Embryonic facial prominence (tissue), 1 donor: ENCODE data around the gene MYO18B.
"Not testable (repeated sequence)": the region's sequence is repeated elsewhere in the genome, so short reads cannot be mapped to it uniquely, and the experiment has no call there.

ENCODE experiments used
- DNase-seq: peaks from one replicate; pipeline ENCODE4 v3.0.0-alpha.2; 2016; ENCODE audit errors: extremely low spot score

MYO18B gene, protein sequence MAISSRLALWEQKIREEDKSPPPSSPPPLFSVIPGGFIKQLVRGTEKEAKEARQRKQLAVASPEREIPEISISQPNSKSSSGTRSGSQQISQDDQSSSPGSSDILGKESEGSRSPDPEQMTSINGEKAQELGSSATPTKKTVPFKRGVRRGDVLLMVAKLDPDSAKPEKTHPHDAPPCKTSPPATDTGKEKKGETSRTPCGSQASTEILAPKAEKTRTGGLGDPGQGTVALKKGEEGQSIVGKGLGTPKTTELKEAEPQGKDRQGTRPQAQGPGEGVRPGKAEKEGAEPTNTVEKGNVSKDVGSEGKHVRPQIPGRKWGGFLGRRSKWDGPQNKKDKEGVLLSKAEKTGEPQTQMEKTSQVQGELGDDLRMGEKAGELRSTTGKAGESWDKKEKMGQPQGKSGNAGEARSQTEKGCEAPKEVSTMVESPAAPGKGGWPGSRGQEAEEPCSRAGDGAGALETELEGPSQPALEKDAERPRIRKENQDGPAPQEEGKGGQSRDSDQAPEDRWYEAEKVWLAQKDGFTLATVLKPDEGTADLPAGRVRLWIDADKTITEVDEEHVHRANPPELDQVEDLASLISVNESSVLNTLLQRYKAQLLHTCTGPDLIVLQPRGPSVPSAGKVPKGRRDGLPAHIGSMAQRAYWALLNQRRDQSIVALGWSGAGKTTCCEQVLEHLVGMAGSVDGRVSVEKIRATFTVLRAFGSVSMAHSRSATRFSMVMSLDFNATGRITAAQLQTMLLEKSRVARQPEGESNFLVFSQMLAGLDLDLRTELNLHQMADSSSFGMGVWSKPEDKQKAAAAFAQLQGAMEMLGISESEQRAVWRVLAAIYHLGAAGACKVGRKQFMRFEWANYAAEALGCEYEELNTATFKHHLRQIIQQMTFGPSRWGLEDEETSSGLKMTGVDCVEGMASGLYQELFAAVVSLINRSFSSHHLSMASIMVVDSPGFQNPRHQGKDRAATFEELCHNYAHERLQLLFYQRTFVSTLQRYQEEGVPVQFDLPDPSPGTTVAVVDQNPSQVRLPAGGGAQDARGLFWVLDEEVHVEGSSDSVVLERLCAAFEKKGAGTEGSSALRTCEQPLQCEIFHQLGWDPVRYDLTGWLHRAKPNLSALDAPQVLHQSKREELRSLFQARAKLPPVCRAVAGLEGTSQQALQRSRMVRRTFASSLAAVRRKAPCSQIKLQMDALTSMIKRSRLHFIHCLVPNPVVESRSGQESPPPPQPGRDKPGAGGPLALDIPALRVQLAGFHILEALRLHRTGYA (N-terminal part only)

DNA sequence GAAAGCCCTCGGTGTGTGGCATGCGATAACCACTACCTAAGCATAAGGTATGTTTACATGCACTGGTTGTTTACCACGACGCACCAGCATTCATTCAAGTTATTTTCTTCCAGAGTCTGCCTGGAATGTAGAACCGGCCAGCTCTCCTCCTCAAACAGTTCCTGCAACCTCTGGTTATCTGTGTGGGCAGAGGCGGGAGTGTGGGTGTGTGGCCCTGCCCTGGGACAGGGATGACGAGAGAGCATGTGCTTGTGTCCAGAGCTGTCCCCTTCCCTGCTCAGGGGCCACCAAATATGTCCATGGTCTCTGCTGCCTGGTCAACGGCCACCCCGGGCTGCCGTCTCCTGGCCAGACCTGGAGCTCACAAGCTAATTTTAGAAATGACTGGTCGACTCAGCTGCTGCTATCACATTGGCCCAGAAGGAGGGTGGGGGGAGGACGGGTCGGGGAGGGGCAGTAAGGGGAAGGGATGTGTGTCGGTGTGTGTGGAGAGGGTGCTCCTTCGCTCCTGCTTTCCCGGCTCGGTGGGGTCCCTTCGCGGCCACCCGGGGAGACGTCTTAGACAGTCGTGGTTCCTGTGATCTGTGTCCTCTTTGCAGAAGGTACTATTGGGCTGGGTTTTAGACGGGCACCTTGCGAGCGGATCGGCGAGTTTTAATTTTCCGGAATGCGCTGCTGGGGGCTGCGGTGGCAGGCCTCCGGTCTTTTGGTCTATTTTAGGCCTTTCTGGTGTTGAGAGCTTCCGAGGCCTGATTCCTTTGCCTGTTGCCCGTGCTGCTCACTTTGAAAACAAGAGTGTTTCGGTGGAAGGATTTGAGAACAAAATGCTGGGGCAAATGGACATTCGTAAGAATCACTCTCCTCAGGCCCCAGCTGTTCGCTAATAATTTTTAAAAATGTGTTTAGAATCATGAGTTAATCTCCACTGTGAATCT is at the start of gene MYO18B:
Gene MYO18B, plus strand, starts transcription at position 497 of the 935 bp plus-strand sequence. CDS start 18,905 bp downstream, outside the sequence.
- DNase-seq: no peak

DNA sequence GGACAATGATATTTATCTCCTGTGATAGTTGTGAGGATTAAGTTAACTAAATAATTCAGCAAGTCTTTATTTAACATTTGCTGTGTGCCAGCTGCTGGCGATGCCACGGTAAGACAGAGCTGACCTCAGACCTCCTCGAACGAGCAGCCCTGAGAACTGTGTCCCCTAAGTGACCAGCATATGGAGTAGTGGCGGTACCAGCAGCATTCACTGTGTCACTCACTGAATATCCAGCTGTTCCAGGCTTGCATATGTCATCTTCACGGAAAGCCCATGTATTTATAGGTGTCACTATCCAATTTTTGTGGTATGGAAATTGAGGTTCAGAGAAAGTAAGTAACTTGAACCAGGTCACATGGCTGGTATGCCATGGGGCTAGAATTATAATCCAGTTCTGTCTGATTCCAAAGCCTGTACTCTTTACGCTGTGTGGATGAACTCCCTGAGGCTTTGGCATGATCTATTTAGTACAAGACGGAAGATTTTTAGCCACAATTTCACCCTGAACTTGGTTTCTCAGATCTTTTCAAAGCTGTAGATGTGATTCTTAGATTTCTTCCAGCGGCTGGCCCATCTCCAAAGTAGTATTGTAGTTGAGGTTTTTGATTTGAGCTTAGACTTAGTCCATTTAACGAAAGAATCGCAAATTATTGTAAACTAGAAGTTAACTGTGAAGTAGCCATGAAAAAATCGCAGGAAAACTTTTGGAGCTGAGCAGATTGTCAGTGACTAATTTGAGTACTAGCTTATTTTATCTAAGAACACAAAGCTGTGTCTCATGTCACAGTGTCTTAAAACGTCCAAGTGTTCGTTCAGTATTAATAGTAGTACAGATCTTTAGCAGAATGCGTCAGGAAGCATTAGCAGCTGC is 49.4 kb upstream of the MYO18B start:
- DNase-seq: no peak

DNA sequence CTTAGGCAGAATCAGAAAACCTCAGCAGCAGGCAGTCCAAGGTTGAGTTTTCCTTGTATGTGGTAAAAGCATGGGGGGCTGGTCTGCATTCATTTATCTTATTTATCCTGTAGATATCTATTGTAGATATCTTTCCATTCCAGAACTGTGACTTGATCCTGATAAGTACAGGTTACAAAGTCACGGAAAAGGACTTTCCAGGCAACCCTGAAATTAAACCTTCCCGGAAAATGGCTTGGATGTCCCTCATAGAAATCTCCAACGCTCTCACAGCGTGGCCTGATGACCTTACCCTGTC is 48.8 kb upstream of the MYO18B start:
- DNase-seq: no peak

DNA sequence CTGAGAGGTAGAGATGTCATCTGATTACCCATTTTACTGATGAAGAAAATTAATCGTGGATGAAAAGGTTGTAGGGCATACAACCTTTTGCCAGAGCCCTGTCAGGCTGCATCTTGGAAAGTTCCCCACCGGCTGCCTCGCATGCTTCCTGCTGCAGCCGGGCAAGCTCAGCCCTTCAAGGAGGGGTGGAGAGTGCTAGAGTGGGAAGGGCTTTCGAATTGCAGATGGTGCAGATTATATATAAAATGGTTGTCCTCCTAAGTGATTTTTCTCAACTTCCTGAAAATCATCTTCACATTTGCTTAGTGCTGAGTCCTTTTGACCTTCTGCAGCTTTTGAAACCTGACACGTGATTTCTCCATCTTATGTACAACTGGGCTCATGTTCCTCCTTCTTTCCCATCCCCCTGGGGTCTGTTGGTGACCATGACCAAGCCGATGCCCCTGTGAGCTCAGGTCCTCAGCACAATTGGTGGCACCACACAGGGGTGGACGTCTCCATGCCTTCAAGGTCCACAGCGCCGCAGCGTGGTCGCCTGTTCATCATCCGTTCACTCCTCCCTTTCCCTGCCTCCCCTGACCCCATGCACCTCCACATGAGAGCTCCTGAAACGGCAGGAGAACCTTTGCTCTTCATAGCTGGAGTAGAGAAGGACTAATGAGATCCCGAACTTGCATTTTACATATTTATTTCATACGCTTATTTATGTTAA is 47.6 kb upstream of the MYO18B start:
- DNase-seq: no peak

DNA sequence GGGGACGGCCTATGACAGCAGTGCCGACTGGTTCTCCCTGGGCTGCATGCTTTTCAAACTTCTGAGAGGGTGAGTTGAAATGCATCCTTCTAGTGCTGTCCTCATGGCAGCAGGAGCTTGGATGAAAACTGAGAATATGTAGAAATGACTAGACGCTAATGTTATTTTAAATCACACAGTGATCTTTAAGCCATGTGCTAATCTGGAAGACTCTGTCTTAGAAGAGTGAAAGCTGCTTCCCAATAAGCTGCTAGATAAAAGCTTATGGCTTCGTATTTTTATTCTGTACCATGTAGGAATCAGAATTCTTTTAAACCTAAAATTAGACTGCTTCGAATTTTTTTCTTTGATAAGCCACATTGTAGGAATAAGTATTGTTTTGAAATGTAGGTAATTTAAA is 46.8 kb upstream of the MYO18B start:
- DNase-seq: no peak

DNA sequence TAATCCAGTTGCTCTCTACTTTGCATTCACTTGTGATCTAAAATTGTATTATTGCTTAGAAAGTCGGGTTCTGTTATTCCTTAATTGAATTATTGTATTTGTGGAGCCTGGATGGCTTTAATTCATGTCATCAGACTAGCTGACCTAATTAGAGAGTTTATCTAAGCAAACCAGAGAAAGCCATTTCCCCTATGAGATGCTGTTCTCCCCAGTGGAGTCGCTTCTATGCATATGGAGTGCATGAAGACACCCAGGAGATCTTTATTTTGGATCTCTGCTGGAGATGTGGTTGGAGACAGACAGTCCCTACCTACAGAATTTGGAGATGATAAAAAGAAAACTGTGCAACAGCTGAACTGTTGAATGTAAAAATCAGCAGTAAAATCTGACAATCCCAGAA is 45.2 kb upstream of the MYO18B start:
- no peak for DNase-seq

DNA sequence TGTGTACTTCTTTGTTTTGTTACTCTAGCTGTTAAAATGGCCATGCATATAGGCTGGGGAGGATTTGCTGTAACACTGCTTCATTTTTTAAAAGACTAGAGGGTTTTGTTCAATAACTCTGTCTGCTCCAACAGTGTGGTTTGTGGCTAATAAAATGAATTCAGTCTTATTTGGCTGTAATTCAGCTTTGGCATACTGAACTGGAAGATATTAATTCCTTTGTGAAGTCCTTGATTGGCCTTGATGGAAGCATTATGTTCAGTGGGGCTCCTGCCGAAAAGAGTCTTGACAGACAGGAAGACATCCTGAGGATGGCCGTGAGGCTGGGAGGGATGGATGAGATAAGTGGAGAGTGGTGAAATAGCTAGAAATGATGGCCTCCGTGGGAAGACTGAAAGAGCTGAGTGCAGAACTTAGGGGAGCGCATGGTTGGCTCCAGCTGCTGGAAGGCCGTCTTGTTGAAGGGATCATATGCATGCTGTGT is 44.8 kb upstream of the MYO18B start:
- DNase-seq: no peak

DNA sequence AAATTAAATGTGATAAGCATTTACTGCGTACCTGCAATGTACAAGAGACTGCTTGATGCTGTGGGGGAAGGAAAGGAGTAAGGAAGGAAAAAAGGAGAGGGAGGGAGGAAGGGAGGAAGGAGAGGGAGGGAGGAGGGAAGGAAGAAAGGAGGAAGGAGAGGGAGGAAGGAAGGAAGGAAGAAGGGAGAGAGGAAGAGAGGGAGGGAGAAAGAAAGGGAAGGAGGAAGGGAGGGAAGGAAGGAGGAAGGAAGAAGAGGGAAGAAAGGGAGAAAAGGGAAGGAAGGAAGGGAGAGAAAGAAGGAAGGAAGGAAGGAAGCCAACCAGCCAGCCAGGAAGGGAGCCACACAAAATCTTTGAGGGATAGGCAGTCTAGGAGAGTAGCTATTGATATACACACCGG is 44.0 kb upstream of the MYO18B start:
- DNase-seq: no peak

DNA sequence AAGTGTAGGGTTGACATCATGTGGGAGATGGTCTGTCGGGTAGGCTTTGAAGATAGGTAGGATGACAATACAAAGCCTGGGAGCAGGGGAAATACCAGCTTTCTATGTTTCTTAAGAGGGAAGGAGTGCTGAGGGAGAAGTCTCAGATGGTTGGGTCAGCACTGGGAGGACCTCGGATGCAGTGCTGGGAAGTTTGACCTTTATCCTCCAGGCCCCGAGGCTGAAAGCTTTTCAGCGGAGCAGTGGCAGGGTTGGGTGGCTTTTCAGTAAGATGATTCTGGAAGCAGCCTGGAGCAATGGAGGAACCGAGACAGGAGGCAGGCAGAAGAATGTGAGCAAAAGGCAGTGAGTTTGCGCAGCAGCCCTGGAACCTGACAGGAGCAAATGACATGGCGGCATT is 43.5 kb upstream of the MYO18B start:
- no peak for DNase-seq

DNA sequence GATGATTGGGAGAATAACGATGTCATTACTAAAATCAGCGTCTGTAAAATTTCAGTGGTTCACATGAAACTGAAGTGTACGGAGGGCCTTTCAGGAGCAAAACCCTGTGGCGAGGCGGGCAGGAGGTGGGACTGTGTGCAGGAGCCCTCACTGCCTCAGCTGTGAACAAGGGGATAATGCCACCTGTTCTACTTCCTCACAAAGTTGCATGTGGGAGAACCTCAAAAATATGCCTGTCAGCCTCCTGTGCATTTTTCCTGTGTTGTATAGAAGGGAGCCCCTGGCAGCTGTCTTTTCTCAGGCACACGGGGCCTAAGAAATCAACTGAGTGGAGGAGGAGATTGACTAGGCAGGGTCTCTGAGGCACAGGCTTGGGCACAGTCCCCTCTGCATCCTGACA is 43.0 kb upstream of the MYO18B start:
- no peak for DNase-seq

DNA sequence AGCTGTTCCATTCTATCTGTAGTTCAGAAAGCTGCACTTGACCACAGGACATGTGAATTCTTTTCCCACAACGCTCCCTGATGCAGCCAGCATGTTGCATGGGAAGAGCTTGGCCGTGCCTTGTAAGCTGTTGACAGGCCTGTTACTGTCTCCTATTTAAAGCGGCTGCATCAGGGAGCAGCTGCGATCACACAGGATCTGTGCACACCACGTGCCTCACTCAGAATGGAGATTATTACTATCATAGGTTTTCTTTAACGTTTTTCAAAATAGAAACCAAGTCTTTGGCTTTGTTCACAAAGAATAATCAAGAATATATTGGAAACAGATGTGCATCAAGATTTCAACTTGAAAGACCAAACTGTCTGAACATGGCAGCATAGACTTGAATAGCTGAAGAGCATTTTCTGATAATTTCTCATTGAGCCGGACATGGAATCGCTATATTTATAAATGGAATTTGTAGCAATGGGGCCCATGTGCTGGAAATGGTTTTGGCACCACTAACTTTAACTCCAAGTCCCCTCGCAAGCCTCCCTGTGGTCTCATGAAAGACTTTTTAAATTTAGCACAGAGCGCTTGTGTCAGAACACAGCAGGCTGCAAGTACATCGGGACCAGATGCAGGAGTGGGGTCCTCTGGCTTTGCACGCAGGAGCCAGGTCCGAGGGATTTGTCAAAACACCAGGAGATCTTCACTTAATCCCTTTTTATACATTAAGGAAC is 40.8 kb upstream of the MYO18B start:
- peak; percentile 74 for DNase-seq

DNA sequence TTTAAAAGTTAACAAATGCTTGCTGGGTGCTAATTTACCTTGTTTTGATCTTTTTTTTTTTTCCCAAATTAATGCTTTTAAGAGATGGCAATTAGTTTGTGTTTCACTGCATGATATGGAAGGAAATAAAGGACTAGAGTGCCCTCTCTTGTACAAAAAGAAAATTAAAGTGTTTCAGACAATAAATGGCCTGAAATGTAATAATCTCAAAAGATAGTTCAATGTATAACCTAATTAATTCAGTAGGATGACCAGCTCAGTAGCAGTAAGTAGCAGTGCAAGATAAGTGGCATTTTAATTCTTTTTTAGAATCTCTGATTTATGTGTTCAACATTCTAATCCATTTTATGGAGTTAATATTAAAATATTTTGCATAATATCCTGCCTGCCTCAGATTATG is 39.9 kb upstream of the MYO18B start:
- no peak for DNase-seq

DNA sequence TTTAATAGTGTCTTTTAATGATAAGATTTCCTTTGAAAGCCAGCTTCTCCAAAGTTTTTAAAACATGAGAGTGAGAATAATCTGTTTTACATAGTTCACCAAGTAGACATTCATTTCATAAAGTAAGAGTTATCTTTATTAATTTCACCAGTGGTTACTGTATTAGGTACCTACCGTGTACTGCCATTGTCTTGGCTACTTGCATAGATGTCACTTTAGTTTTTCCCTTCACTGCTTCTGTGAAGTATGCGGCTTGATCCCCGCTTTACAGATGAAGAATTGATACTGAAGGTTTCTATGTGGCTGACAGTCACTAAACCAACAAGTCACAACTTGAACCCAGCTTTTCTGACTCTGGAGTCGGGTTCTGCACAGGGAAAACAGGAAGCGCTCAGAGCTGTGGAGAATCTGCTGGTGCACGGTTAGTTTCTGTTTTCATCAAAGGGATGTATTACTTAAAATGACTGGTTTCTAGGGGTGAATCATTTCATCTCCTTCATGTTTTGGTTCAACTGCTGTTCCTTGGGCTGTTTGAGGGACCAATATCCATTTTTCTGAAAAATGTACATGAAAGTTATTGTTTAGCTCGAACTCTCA is 39.3 kb upstream of the MYO18B start:
- no peak for DNase-seq

DNA sequence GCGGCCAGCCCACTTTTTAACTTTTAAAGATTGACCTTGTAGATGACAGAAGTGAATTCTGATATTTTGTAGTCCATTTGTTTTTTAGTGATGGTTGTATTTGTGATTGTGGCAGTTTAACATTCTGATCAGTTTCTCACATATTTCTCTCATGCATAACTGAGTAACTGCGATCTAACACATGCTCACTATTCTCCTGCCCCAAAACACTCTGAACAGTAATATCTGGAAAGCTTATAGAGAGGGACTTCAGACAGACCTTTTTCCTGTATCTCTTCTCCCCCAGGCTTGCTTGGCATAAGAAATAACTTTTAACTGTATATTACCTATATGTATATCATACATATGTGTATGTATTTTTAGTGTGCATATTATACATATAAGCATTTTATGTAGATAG is 37.3 kb upstream of the MYO18B start:
- DNase-seq: no peak

DNA sequence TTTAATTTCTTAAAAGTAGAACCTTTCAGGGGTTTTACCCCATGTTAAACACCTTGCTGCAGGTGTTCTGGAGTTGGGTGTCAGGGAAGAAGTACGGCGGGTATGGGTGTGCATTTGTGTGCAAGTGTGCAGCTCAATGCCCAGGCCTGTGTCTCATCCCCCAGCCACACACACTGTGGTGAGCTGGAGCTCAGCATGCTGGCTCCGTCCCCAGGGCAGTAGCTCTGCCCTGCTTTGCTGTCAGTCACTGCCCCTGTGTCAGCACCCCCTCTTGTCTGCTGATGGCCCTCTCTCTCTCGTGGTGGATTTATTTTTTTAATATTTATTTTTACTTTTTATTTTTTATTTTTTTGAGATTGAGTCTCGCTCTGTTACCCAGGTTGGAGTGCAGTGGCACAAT is 35.8 kb upstream of the MYO18B start:
- no peak for DNase-seq

DNA sequence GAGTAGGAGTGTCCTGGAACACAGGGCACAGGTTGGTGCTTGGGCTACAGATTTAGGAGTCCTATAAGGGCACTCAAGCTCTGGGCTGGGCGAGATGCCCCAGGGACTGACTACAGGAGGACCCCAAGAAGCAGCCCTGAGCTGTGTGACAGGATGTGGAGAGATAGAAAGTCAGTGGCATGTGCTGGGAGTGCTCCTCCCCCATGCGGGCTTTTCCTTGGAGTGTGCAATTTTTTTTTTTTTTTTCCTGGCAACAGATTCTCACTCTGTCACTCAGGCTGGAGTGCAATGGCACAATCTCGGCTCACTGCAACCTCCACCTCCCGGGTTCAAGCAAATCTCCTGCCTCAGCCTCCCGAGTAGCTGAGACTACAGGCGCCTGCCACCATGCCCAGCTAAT is 33.6 kb upstream of the MYO18B start:
- not testable (repeated sequence) for DNase-seq

DNA sequence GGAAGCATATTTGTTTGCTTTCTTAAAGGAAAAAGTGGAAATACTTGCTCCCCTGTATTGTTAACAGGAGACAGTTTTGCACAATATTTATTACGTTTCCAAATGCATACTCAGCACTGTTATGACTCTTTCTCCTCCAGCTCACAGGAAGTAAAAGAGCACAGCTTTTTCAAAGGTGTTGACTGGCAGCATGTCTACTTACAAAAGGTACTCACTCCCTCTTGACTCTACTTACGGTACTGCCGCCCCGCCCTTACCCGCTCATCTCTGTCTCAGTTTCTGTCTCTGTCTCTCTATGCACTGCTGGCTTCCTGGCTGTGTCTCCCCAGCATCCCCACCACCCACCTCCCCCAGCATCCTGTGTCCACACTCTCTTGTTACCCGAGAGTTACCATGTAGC is 32.2 kb upstream of the MYO18B start:
- DNase-seq: no peak

DNA sequence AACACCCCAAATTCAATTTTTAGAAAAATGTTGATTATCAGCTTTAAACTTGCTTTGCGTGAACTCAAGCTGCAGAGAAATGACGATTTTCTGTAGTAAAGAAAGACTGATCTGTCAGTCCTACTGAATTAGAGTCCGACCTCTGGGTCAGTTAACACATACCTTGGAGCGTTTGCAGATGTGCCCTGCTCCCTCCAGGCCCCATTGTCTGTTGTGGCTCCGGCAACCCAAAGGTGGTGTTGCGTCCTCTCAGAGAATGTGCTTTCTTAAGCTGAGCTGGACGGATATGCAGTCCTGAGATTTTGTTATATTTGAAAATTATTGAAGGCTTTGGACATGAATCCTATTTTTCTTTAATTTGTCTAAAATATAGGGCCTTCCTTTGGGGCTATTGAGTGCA is 31.5 kb upstream of the MYO18B start:
- DNase-seq: no peak
